HCT116 (cell line): ENCODE measurements around the gene CRCP.
"Not testable (repeated sequence)": the region's sequence is repeated elsewhere in the genome, so short reads cannot be mapped to it uniquely, and the experiment has no call there.

ENCODE experiments used
- CTCF ChIP-seq, 3 experiments: fragments of 200-600 bp in 1 of 3; sonication (generic) in 1 of 3; IDR thresholded peaks in 2 of 3; conservative IDR thresholded peaks in 1 of 3; 2 replicates each; pipeline ENCODE4 v1.5.1; 2012 to 2017; ENCODE audit warnings: low read depth in 2 of 3, low read length in 2 of 3, antibody characterized with exemption in 1 of 3, borderline replicate concordance in 1 of 3, control low read depth in 1 of 3, mild to moderate bottlenecking in 1 of 3, mixed read lengths in 1 of 3, mixed run types in 1 of 3, moderate library complexity in 1 of 3; ENCODE audit not compliant: insufficient read depth in 1 of 3
- ZBTB33 ChIP-seq: IDR thresholded peaks from 2 replicates; pipeline ENCODE4 v1.6.1; 2011; ENCODE audit warnings: mild to moderate bottlenecking, low read length, moderate library complexity; ENCODE audit not compliant: insufficient replicate concordance; ENCODE audit errors: extremely low read depth
- TF ChIP-seq, protein P1 (sequence below): IDR thresholded peaks from 2 replicates; pipeline ENCODE4 v1.6.1; 2012; ENCODE audit warnings: low read depth

DNA sequence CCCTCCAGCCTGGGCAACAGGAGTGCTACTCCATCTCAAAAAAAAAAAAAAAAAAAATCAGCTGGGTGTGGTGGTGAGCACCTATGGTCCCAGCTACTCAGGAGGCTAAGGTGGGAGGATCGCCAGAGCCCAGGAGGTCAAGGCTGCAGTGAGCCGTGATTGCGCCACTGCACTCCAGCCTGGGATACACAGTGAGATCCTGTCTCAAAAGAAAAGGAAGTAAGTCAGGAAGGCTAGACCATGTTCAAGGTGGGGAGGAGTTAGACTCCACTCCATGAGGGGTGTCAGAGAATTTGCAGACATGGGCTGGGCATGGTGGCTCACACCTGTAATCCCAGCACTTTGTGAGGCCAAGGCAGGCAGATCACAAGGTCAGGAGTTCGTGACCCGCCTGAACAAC, 6.2 kb upstream of the CRCP start:
- TF ChIP-seq, protein P1, sequence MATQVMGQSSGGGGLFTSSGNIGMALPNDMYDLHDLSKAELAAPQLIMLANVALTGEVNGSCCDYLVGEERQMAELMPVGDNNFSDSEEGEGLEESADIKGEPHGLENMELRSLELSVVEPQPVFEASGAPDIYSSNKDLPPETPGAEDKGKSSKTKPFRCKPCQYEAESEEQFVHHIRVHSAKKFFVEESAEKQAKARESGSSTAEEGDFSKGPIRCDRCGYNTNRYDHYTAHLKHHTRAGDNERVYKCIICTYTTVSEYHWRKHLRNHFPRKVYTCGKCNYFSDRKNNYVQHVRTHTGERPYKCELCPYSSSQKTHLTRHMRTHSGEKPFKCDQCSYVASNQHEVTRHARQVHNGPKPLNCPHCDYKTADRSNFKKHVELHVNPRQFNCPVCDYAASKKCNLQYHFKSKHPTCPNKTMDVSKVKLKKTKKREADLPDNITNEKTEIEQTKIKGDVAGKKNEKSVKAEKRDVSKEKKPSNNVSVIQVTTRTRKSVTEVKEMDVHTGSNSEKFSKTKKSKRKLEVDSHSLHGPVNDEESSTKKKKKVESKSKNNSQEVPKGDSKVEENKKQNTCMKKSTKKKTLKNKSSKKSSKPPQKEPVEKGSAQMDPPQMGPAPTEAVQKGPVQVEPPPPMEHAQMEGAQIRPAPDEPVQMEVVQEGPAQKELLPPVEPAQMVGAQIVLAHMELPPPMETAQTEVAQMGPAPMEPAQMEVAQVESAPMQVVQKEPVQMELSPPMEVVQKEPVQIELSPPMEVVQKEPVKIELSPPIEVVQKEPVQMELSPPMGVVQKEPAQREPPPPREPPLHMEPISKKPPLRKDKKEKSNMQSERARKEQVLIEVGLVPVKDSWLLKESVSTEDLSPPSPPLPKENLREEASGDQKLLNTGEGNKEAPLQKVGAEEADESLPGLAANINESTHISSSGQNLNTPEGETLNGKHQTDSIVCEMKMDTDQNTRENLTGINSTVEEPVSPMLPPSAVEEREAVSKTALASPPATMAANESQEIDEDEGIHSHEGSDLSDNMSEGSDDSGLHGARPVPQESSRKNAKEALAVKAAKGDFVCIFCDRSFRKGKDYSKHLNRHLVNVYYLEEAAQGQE = not testable (repeated sequence)
- TF ChIP-seq CTCF (IDR thresholded peaks at IDR 0.05 in 2 of 3, conservative IDR thresholded peaks at IDR 0.05 in 1 of 3; ENCODE audit: borderline replicate concordance in 1 of 3, insufficient read depth in 1 of 3, low read depth in 2 of 3, low read length in 2 of 3); ZBTB33: not testable (repeated sequence)
